Smooth muscle cell (in vitro differentiated cells): ENCODE measurements around the gene SLC2A13. TPM values are rescaled to one million over a fixed set of nuclear protein-coding genes. Genes with fewer than 3 reads are reported as not detected.
A peak's percentile ranks its signal among the peaks of the same experiment; 100 is the strongest.

Experiments
- DNase-seq: peaks from one replicate; lab custom pipeline; 2025; ENCODE audit not compliant: unreplicated experiment; lab: John Stamatoyannopoulos, UW
- H2AFZ ChIP-seq: fragments of 200-600 bp; sonication (generic); 2 replicates; pipeline ENCODE4 v1.6.0; 2016; ENCODE audit warnings: antibody characterized with exemption, low read depth, mild to moderate bottlenecking
- H3F3A ChIP-seq: fragments of 200-600 bp; sonication (generic); 2 replicates; pipeline ENCODE4 v1.6.0; 2017; ENCODE audit warnings: antibody characterized with exemption, low read depth
- H3K27ac ChIP-seq: fragments of 200-600 bp; sonication (generic); 2 replicates; pipeline ENCODE4 v1.5.1; 2016; ENCODE audit warnings: low read depth, mild to moderate bottlenecking
- H3K27me3 ChIP-seq: fragments of 200-600 bp; sonication (generic); 2 replicates; pipeline ENCODE4 v1.6.1; 2016; ENCODE audit warnings: low read depth, mild to moderate bottlenecking
- H3K36me3 ChIP-seq: fragments of 200-600 bp; sonication (generic); 2 replicates; pipeline ENCODE4 v1.5.1; 2016; ENCODE audit warnings: low read depth
- H3K4me1 ChIP-seq: fragments of 200-600 bp; sonication (generic); 2 replicates; pipeline ENCODE4 v1.5.1; 2016; ENCODE audit warnings: low read depth
- H3K4me2 ChIP-seq: fragments of 200-600 bp; sonication (generic); 2 replicates; pipeline ENCODE4 v1.6.0; 2016; ENCODE audit warnings: mild to moderate bottlenecking
- H3K4me3 ChIP-seq: fragments of 200-600 bp; sonication (generic); 2 replicates; pipeline ENCODE4 v1.5.1; 2016; ENCODE audit warnings: mild to moderate bottlenecking
- H3K79me2 ChIP-seq: fragments of 200-600 bp; sonication (generic); 2 replicates; pipeline ENCODE4 v1.6.0; 2016; ENCODE audit warnings: low read depth, mild to moderate bottlenecking
- H3K9ac ChIP-seq: fragments of 200-600 bp; sonication (generic); 2 replicates; pipeline ENCODE4 v1.6.0; 2016; ENCODE audit warnings: low read depth
- H3K9me3 ChIP-seq: fragments of 200-600 bp; sonication (generic); replicated peaks from 2 replicates; pipeline ENCODE4 v1.5.1; 2016; ENCODE audit warnings: low read depth
- H4K20me1 ChIP-seq: fragments of 200-600 bp; sonication (generic); 2 replicates; pipeline ENCODE4 v1.6.0; 2016; ENCODE audit warnings: low read depth
- CTCF ChIP-seq: fragments of 200-600 bp; sonication (generic); IDR thresholded peaks from 2 replicates; pipeline ENCODE4 v1.5.1; 2017; ENCODE audit warnings: borderline replicate concordance, mild to moderate bottlenecking, antibody characterized with exemption; ENCODE audit not compliant: insufficient read depth, poor library complexity, severe bottlenecking
- WGBS: methylation state at CpG from one replicate; pipeline ENCODE4 v1.1.7; 2016; ENCODE audit warnings: low lambda C conversion rate; 5-methylcytosine and 5-hydroxymethylcytosine counted together
- polyA plus RNA-seq: library from polyadenylated mRNA; unstranded; fragments of >200 nt; fragmentation: Nextera tagmentation; extraction: Ambion mirVana; gene quantifications from 2 replicates; pipeline ENCODE4 v1.2.1, GENCODE V29; 2016
- total RNA-seq: library from RNA; depleted of rRNA; stranded (reverse); fragments of >200 nt; gene quantifications from 2 replicates; pipeline ENCODE4 v1.2.3, GENCODE V29; 2014

SLC2A13 gene
- total RNA-seq (27.4 and 34.4 TPM in 2 replicates), polyA plus RNA-seq (9.1 and 9.6 TPM in 2 replicates)

GRCh38 chr12:40105515-40106201 lies at the start of gene SLC2A13:
Gene SLC2A13 (minus strand): TSS chr12:40106081. CDS start chr12:40105808, 273 bp downstream.
- Histone ChIP-seq H3K4me1 (peaks cover 18% of the 10 kb centered on the region), H4K20me1 (peaks cover 24% of the 10 kb centered on the region), H3F3A (peaks cover 6% of the 10 kb centered on the region), H3K4me2 (peak within 1 kb of the TSS; percentile 95), H3K9ac (peak within 1 kb of the TSS; percentile 79), H2AFZ (peak within 1 kb of the TSS; percentile 83), H3K9me3 (no peaks in the 10 kb centered on the region), H3K27me3 (no peaks in the 10 kb centered on the region), H3K79me2 (peaks cover 41% of the 10 kb centered on the region), H3K4me3 (peak within 1 kb of the TSS; percentile 88), H3K36me3 (no peaks in the 10 kb centered on the region), H3K27ac (peak within 1 kb of the TSS; percentile 21)
- TF ChIP-seq CTCF: no peak
- peak; percentile 37 for DNase-seq
- 2% methylated on average over 25 of the region's 97 CpGs for WGBS

GRCh38 chr12:40154381-40154780 lies 48.5 kb upstream of the SLC2A13 start:
- H3K79me2 ChIP-seq: no peaks in the 10 kb centered on the region
- H3K9me3 ChIP-seq: no peaks in the 10 kb centered on the region
- no peak overlapping the region for H2AFZ ChIP-seq
- H3K4me3 ChIP-seq: no peak overlapping the region
- H4K20me1 ChIP-seq: no peaks in the 10 kb centered on the region
- WGBS: 90% methylated on average over 4 of the region's 4 CpGs
- TF ChIP-seq CTCF: no peak
- no peak for DNase-seq
- H3K9ac ChIP-seq: no peak overlapping the region
- no peaks in the 10 kb centered on the region for H3K36me3 ChIP-seq
- H3K4me2 ChIP-seq: no peak overlapping the region
- no peaks in the 10 kb centered on the region for H3K4me1 ChIP-seq
- H3K27me3 ChIP-seq: no peaks in the 10 kb centered on the region
- no peak overlapping the region for H3K27ac ChIP-seq
- no peaks in the 10 kb centered on the region for H3F3A ChIP-seq

- no peak overlapping the region for H2AFZ ChIP-seq
- H3K9me3 ChIP-seq: no peaks in the 10 kb centered on the region
These were observed 47.6 kb upstream of the SLC2A13 start for GRCh38 chr12:40153432-40153831.

More at GRCh38 chr12:40153432-40153831, 47.6 kb upstream of the SLC2A13 start:
- Histone ChIP-seq H3K4me3 (no peak overlapping the region), H3K36me3 (no peaks in the 10 kb centered on the region), H3F3A (no peaks in the 10 kb centered on the region), H3K79me2 (no peaks in the 10 kb centered on the region), H3K27ac (no peak overlapping the region), H3K4me2 (no peak overlapping the region), H3K4me1 (no peaks in the 10 kb centered on the region), H3K9ac (no peak overlapping the region), H4K20me1 (no peaks in the 10 kb centered on the region), H3K27me3 (no peaks in the 10 kb centered on the region)
- DNase-seq: no peak
- TF ChIP-seq CTCF: no peak
